HG02571 (cell line): ENCODE results near the gene UTP20.
A peak's percentile ranks its signal among the peaks of the same experiment; 100 is the strongest.

ENCODE experiments used
- ATAC-seq: cut with Tn5 transposase; IDR thresholded peaks from one replicate; pipeline ENCODE4 v1.9.1; 2021; ENCODE audit warnings: mild to moderate bottlenecking, moderate library complexity; ENCODE audit not compliant: unreplicated experiment

UTP20 gene

DNA sequence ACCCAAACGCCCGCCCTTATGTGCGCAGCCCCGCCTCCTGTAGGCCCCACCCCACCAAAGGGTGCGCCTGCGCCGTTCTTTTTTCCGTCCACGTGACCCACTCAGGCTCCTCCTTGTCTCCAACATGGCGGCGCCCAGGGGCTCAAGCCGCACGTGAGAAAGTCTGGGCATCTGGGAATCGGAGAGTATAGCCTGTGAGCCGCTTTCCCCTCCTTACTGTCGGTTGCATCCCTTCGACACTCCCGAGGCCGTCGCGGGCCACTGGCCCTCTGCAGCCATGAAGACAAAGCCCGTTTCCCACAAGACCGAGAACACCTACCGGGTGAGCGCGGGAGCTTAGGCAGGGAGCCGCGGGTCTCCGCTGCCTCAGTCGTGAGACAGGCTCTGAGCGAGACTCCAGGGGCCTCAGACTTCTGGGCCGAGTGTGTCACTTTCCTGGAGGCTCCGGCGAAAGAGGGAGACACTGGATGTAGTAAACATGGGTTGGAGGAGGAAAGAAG lies at the start of gene UTP20:
Gene UTP20 (plus strand): TSS at position 100 of the 500 bp plus-strand sequence. CDS start 178 bp downstream, at position 278.
- peak; percentile 100 for ATAC-seq

DNA sequence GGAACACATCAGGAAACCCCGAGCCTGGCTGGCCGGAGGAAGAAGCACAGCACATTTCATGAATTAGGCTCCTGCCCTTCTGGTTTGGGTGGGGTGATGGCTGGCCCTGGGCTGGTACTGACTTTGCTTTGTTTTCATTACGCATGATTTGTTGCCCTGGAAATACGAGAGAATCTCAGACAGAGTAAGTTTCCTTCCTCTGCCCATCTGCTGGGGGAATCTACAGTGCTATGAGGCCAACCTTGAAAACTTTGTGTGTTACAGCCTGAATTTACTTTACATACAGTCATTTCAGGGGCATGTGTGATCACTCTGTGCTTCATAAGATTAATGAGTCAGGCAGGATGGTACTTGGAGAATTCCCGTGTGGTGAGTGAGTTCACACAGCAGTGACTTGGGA lies 49.4 kb upstream of the UTP20 start:
- no peak for ATAC-seq

DNA sequence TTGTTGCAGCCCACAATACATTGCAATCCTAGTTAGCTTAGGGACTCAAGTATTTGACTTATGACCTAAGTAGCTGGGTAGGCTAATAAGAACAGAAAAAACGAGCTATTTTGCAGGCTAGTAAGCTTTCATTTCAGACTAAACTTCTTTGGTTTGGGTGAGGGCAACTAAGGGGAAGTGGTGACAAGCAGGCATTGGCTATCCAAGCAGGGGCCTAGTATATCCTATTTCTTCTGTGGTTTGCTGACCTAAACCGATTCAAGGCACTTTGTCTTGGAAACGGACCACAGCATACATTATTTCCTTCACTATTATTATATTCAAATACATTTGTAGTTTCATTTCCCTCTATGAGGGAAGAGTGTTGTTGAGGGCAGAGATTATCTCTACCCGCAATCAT lies 48.3 kb upstream of the UTP20 start:
- ATAC-seq = no peak

DNA sequence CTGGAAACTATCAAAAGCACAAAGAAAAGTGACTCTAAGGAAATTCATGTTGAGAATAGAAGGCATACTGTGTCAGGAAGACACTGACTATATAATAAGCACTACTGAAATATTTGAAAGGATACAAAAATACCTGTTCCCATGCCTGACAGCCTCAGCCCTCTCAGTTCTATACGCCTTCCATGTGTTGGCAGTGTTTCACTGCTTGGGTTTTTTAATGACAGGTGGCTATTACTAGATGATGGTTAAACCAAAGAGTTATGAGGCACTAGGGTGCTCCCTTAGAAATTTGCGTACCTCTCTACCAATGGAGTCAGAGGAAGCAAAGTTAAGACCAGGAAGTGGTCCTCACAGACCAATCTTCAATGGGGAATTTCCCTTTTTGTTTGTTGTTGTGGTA lies 44.2 kb upstream of the UTP20 start:
- ATAC-seq = no peak

DNA sequence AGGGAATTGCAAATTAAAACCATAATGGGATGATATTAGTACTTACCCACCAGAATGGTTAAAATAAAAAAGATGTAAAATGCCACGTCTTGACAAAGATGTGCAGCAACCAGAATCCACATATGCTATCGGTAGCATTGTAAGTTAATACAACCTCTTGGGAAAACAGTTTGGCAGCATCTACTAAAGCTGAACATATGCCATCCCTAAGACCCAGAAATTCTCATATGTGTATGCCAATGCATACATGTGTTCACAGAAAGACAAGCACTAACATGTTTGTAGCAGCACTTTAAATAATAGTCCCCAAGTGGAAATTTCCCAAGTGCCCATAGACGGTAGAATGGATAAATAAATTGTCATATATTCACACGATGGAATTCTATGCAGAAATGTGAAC lies 41.6 kb upstream of the UTP20 start:
- no peak for ATAC-seq

DNA sequence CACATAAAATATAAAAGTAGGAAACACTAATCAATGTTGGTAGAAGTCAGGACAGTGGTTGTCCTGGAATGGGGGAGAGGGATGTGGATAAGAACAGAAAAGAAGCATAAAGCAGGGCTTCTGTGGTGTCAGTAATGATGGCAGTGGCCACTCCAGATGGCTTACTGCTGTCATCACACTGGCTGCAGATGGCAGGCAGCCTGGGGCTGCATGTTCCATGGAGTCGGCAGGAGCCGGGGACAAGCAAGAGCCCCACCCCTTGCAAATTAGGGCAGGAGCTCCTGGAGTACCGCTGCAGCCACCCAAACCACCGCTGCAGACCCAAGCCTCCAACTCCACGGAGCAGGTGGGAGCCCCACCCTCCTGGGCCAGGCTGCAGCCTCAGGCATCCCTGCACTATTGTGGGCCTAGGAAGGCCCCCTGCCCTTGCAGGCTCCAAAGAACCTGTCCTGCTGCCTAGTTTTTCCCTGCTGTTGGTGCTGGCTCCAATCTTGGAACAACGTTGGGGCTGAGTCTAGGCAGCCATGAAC lies 41.0 kb upstream of the UTP20 start:
- no peak for ATAC-seq

DNA sequence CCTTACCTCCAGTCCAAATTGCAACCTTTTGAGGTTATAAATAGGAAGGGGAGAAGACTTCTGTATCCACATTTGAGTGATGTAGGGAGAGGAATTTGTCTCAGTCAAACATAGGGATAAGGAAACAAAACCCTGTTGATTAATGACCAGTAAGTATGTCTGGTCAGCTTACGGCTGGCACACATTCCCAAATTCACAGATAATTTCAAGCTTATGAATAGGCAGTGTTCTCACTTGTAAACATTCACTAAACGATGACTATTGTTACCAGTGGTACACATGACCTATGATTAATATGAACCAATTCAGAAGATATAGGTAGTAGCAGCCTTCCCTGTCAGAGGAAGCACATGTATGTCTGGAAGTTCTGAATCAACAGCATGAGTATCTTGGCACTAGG lies 36.8 kb upstream of the UTP20 start:
- ATAC-seq = no peak

DNA sequence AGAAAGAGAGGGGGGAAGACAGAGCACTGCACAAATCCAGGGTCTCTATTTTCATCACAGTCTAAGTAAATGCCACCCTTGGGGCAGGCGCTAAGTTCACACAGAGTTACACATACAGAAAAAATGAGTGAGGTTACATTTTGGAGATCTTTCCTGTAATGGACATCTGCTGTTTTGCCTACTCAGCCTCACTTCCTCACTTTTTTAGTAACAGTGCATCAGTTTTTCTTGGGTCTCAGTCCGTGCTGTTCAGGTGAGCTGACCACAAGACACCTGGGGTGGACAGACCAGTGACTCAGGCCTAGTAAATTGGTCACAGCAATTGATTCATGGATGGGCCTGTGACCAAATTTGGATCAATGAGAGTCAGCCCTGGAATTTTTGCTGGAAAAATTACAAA lies 36.3 kb upstream of the UTP20 start:
- no peak for ATAC-seq

DNA sequence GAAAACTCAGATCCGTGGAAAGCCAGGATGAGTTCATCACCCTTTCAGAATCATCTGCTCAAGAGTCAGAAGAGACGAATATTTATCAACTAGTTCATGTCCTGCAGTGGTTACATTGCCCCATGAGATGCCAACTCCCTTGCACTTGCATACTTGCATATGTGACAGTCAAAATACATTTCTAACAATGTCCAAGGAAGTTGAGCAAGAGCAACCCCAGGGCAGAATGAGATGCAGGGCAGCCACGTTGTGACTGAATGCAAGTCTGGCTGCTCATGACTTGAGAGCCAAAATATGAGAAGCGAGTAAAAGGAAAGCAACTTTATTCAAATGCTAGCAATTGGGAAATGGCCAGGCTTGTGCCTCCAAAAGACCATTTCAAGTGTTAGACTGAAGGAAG lies 23.6 kb upstream of the UTP20 start:
- ATAC-seq = no peak

DNA sequence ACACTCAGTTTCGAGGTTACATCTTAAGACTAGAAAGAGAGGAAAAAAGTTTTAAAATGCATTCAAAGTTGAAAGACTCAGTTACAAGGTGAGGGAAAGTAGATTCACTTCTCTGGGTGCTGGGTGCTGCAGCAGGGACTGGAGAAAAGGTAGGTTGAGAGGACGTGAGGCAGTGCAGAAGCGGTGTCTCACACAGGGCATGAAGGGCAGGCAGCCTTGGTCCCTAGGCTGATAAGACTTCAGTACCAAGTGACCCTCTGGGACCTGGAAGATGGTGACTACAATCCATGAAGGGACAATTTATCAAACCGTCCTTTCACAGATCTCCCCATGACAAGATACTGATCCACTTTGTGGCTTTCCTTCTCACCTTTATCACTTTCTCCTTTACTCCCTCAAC lies 22.5 kb upstream of the UTP20 start:
- ATAC-seq = no peak

DNA sequence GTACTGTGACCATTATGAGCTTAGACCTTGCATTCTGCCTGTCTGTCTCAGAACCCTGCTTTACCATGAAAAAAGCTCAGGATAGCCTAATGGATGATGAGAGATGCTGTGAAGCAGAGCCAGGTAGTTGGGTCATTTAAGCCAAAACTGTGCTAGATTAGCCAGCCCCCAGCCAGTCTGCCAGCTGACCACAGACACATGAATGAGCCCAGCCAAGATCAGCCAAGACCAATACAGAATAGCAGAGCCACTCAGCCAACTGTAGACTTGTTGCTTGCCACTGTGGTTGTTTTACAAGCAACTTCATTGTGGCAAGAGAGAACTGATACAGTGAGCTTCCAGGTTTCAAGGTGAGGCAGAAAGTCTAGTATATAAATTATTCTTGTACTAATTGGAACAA lies 12.8 kb upstream of the UTP20 start:
- no peak for ATAC-seq

DNA sequence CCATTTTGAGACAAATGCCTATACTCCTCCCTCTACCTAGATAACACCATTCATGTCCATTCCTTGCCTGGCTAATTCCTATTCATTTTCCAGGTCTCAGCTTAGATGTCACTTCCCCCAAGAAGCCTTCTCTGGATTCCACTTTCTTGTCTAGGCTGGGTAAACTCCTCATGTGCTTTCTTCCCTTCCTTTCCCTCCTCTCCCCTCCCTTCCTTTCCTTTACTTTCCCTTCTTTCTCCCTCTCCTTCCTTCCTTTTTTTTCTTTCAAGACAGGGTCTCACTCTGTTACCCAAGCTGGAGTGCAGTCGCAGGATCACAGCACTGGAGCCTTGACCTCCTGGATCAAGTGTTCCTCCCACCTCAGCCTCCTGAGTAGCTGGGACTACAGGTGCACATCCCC lies 3.5 kb upstream of the UTP20 start:
- no peak for ATAC-seq

DNA sequence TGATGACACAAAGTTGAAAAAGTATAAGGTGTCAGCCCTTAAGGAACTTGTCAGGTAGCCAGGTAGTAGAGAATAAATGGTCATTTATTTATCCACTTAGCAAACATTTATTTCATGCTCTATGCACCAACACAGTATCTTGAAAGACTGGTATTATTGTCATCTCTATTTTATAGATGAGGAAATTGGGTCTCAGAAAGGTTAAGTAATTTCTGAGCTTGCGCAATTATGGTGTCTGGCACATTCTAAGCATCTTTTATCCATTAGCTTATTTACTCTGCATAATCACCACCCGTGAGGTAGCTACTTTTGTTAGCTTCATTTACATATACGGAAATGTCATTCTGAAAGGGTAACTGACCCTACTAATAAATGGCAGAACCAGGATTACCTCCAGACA lies 2.5 kb upstream of the UTP20 start:
- ATAC-seq = no peak

DNA sequence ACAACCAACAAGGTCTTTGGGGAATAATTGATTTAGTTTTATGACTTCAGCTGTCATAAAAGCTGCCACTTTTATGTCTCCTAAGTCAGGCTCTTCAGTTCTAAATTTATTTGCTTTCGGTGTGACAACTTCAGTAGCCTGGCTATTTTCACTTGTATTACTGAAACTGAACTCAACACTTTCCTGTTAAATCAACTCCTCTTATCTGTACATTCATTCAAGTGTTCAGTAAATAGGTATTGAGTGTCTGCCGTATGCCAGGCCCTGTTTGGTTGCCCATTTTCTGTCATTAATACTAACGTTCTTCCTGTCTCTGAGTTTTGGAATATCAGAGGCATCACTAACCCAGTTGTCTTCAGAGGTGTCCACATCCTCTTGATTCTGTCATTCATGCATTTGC lies 7.5 kb downstream of the UTP20 start:
- ATAC-seq = no peak

DNA sequence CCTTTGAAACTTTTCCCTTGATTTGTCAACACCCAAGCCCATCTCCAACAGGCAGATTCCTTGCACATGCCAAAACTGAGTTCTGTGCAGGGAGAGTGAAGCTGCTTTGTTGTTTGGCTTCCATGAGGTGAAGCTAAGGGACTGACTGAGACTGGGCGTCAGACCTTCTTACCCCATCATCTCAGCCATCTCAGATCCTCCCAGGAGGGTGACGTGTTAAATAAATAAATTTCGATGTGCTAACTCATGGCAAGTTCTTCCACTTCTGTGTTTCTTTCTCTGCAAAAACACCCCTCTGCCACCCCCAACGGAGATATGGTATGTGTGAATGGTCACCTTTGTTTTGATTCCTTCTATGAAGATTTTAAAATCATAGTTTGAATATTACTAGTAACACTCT lies 17.8 kb downstream of the UTP20 start:
- ATAC-seq = no peak

DNA sequence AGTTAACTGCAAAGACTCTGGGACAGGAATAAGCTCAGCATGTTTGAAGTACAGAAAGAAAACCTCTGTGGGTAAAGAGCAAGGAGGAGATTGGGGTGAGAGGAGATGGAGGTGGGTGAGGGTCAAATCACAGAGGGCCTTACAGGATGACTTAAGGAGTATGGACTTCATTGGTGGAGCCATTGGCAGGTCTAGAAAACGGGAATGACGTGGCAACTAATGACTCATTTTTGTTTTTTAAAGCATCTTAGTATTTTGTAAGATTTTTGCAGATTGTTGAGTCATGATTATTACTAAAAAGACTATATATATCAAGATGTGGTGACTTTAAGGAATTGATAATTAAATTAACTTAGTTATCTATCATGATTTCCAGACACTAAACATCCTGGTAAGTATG lies 18.5 kb downstream of the UTP20 start:
- no peak for ATAC-seq

DNA sequence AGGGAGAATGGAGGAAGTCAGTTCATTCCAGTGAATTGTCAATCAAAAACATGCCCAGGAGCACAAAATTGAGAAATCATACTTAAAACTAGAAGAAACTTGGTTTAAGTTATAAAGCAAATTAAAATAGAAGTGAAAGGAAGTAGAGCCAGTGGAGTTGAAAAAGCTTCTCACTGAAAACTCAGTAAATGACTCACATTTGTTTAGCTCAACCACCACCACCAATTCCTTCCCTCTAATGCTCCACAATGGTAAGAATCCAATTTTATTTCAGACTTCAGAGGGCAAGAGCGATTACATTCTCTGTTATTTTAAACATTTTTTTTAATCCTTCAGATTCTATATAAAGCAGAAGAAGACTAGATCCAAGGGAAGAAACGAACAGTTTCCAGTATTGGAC lies 19.4 kb downstream of the UTP20 start:
- no peak for ATAC-seq

DNA sequence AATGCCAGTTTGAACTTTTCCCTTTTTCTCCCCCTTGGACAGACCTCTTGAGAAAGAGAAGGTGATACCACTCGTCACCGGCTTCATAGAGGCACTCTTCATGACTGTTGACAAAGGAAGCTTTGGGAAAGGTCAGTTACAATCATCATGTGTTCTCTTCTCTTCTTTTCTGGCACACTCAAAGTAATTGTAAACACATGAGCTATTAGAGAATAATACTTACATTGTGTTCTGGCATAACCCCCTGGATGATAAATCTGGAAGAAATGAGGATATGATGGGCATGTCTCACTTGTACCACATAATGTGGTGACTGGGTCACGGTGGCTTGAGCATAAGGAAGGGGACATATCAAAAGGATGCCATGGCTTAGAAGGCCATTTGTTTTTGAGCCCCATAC lies 20.0 kb downstream of the UTP20 start:
- no peak for ATAC-seq

DNA sequence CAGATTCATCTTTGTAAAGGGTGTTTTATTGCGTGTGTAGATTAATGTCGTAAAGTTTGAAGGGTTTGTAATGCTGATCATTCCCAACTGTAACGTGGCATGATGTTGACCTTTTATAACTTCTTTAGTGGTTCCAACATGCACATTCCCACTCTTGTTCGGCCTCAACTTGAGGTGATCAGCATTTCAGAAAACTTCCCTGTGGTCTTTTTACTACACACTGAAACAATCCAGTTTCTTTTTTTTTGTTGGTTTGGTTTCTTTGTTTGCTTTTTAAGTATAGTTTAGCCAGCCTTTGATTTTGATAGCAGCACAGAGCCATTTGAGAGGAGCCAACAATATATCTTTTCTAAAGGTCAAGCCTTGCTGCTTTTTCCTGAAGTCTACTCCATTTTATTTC lies 22.8 kb downstream of the UTP20 start:
- no peak for ATAC-seq

DNA sequence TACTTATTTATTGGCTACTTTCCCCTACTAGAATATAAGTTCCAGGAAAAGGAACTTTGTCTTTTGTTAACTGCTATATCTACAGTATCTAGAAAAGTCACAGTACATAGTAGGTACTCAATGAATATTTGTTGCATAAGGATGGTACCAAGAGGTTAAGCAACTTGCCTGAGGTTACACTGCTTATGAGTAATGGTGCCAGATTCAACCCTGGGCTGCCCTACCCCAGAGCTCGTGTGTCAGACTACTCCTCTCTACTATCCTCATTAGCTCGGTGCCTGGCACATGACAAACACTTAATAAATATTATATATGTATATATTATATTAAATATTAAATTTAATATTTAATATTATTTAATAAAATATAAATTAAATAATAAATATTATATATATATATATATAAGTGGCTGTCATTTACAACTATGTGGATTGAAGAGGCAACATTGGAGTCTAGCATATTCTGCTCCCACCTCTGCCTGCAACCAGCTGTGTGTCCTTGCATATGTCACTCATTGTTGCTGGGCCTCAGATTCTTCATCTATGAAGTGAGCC lies 25.4 kb downstream of the UTP20 start:
- ATAC-seq = no peak

DNA sequence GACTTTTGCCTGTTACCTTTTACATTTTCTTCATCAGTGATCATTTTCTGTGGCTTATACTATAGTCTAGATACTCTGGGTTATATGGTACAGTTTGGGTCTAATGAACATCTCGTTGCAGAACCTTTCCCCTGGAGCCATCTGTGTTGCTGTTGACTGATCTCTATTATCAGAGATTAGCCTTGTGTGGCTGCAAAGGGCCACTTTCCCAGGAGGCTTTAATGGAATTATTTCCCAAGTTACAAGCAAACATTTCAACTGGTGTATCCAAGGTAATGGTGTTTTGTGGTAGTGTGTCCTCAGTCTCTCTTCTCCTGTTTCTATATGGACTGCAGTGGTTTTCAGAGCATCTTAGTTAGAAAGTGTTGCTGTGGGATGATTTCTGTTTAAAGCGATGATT lies 25.9 kb downstream of the UTP20 start:
- ATAC-seq = no peak

DNA sequence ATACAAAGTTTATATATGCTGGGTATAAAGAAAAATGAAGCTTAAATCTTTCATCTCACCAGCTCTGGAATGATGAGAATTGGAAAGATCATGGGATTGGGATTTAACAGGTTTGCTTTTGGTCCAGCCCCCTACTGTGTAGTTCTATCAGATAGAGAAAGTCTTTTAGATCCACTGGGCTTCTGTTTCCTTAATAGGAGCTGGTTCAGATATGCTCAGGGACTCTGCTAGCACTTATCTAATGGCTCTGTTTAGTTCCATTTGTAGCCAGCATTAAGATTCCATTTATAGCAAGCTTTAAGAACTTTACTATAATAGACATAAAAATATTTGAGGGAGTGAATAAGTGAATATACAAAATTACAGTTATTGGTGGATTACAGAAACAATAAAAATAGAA lies 42.6 kb downstream of the UTP20 start:
- no peak for ATAC-seq

DNA sequence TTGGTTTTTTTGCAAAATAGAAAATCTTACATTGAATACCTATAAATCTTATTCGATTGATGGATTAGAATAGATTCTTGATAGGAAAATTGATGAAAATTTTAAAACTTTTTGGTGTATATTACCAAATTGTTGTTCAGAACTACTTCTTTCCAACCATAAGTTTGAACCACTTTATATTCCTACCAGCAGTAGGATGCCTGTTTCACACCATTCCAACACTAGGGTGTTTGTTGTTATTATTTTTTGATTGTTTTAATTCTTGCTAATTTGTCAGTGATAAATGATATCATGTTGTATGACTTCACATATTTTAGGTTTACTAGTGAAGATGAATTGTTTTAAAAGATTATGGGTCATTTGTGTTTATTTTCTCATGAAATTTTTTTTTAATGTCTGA lies 43.4 kb downstream of the UTP20 start:
- ATAC-seq = no peak
